ENCODE results near the gene SSBP2. TPM values are rescaled to one million over a fixed set of nuclear protein-coding genes. Genes with fewer than 3 reads are reported as not detected.

SSBP2 gene
- total RNA-seq, 3 donors from 2014 or later, result 65.5 to 110 (median 76.6) TPM

DNA sequence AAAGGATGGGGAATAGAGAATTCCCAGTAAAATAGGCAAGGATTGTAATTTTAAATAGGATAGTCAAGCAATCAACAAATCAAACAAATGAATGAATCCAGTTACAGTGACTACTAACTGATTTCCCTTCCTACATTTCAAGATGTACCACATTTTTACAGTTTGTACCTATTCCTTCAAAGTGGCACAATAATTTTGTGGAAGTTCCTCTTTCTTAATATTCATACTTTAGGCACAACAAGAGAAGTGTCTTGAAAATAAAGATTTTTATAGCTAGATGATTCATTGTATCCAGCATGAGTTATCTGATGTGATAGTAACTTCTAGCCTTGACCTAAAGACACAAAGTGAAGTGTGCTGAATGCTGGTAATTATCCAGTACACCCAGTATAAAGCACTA lies 234.8 kb downstream of the SSBP2 start:
- Histone ChIP-seq H3K4me1 (no peaks in the 10 kb centered on the region), H3K4me3 (no peak overlapping the region), H3K9me3 (no peaks in the 10 kb centered on the region), H3K27me3 (no peaks in the 10 kb centered on the region), H3K36me3 (no peaks in the 10 kb centered on the region), H3K27ac (no peak overlapping the region)
- DNase-seq (ENCODE audit: low spot score in 2 of 2), result no peak
- TF ChIP-seq, protein P1, sequence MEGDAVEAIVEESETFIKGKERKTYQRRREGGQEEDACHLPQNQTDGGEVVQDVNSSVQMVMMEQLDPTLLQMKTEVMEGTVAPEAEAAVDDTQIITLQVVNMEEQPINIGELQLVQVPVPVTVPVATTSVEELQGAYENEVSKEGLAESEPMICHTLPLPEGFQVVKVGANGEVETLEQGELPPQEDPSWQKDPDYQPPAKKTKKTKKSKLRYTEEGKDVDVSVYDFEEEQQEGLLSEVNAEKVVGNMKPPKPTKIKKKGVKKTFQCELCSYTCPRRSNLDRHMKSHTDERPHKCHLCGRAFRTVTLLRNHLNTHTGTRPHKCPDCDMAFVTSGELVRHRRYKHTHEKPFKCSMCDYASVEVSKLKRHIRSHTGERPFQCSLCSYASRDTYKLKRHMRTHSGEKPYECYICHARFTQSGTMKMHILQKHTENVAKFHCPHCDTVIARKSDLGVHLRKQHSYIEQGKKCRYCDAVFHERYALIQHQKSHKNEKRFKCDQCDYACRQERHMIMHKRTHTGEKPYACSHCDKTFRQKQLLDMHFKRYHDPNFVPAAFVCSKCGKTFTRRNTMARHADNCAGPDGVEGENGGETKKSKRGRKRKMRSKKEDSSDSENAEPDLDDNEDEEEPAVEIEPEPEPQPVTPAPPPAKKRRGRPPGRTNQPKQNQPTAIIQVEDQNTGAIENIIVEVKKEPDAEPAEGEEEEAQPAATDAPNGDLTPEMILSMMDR (IDR thresholded peaks at IDR 0.05), result no peak
- TF ChIP-seq POLR2AphosphoS5 (IDR thresholded peaks at IDR 0.05), result no peak
- no peak for TF ChIP-seq POLR2A (IDR thresholded peaks at IDR 0.05)
- intact Hi-C loops (cut with DNase I; ENCODE audit: low total_unique reads), result no loop called here

DNA sequence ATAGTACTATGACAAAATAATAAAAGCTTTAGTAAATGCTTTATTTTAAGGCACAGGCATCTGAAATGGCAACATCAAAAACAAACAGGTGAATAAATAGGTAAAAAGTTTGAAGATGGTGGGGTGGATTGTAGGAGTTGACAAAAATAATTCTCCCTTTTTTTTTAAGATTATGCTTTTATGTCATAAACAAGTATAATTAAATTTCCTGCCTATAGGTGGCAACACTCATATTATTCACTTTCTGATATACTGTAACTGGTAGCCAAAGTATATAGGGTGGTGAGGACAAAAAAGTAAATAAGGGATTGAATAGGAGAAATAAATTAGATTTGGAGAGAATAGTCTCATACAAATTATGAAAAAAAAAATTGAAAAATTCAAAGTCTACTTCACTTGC lies 236.9 kb downstream of the SSBP2 start:
- intact Hi-C loops (cut with DNase I; ENCODE audit: low total_unique reads), result no loop called here
- Histone ChIP-seq H3K4me3 (no peak overlapping the region), H3K4me1 (no peaks in the 10 kb centered on the region), H3K27me3 (no peaks in the 10 kb centered on the region), H3K9me3 (no peaks in the 10 kb centered on the region), H3K36me3 (no peaks in the 10 kb centered on the region), H3K27ac (no peak overlapping the region)
- TF ChIP-seq POLR2A (IDR thresholded peaks at IDR 0.05) (no peak), POLR2AphosphoS5 (IDR thresholded peaks at IDR 0.05) (no peak)
- TF ChIP-seq, protein P1 (IDR thresholded peaks at IDR 0.05), result no peak
- DNase-seq (ENCODE audit: low spot score in 2 of 2), result no peak

DNA sequence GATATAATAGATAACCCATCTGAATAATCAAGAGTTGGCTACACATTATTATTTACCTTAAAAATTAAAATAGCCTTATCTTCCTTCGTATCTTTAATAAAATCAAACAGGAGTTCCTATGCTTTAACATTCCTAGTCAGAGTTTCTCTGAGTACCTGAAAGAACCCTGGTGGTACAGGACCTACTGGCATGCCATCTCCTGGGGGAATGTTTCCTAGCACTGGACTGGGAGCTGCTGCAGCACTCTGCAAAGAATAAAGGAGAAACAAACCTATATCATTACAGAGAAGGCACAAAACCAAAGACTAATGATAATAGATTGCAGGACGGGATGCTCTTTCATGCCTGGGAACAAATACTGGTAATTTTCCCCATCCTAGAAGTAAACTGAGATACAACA lies 237.4 kb downstream of the SSBP2 start:
- no peak overlapping the region for H3K27ac ChIP-seq
- no peaks in the 10 kb centered on the region for H3K36me3 ChIP-seq
- no peak overlapping the region for H3K4me3 ChIP-seq
- DNase-seq (ENCODE audit: low spot score in 2 of 2), result no peak
- no peaks in the 10 kb centered on the region for H3K27me3 ChIP-seq
- intact Hi-C loops (cut with DNase I; ENCODE audit: low total_unique reads), result no loop called here
- no peaks in the 10 kb centered on the region for H3K4me1 ChIP-seq
- H3K9me3 ChIP-seq, result no peaks in the 10 kb centered on the region
- no peak for TF ChIP-seq POLR2AphosphoS5 (IDR thresholded peaks at IDR 0.05)
- TF ChIP-seq POLR2A (IDR thresholded peaks at IDR 0.05), result no peak
- TF ChIP-seq, protein P1 (IDR thresholded peaks at IDR 0.05), result no peak

DNA sequence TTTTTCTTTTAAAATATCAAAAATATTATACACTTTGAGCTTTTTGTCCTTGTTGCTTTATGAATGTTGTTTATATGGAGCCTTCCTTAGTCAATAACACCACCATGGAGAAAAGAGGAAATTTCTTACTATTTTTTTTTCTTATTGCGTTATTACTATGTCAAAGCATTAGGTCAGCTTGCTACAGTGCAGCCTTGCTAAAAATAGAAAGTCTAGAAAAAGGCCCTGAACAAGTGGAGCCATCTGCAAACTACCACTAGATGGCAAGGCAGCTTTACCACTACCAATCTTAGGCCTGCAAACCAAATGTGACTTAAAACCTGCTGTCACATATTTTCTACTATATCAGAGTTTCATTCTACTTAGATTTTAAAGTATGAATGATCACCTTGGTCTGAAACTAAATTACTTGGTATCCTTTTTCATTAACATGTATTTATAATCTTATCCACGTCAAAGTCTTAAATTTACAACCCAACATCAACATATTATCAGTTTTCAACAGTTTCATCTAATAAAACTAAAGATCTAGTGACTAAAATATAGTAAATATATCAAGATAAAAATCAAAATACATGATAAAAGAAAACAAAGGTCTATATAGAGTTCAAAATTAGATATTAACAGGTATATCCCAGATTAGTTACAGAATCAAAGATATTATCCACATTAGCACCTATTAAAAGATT lies 243.9 kb downstream of the SSBP2 start:
- Histone ChIP-seq H3K9me3 (no peaks in the 10 kb centered on the region), H3K4me3 (no peak overlapping the region), H3K4me1 (no peaks in the 10 kb centered on the region), H3K36me3 (no peaks in the 10 kb centered on the region), H3K27me3 (no peaks in the 10 kb centered on the region), H3K27ac (peak overlapping the region in 1 of 2 donors; percentile 43)
- TF ChIP-seq POLR2AphosphoS5 (IDR thresholded peaks at IDR 0.05), result no peak
- TF ChIP-seq, protein P1 (IDR thresholded peaks at IDR 0.05), result peak; percentile 72 to 88 (median 86)
- intact Hi-C loops (cut with DNase I; ENCODE audit: low total_unique reads), result loop anchor here (10.0 kb wide), 1 partner anchor 658 kb away; no protein-coding TSS in a partner anchor
- peak in 1 of 2 donors; percentile 57 for DNase-seq (ENCODE audit: low spot score in 2 of 2)

DNA sequence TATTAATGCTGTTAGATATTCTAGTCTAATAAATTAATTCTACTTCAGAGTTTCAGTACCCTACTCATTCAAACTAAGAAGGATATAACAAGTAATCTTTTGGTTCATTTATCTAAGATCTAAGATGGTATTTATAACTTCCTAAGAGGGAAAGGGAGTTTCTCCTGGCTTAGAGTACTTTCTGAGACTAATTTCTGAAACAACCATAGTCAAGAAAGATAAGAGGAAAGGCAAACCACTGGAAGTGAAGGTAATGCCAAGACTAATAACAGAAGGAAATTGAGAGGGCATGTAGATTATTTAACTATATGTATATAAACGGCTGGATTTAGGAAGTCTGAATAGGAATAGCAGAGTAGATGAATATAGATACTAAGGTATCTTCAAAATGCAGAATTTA lies 244.5 kb downstream of the SSBP2 start:
- TF ChIP-seq POLR2A (IDR thresholded peaks at IDR 0.05) (no peak), POLR2AphosphoS5 (IDR thresholded peaks at IDR 0.05) (no peak)
- TF ChIP-seq, protein P1 (IDR thresholded peaks at IDR 0.05), result no peak
- Histone ChIP-seq H3K27ac (peak overlapping the region; percentile 17 to 43), H3K4me1 (no peaks in the 10 kb centered on the region), H3K9me3 (no peaks in the 10 kb centered on the region), H3K27me3 (no peaks in the 10 kb centered on the region), H3K36me3 (no peaks in the 10 kb centered on the region), H3K4me3 (no peak overlapping the region)
- no peak for DNase-seq (ENCODE audit: low spot score in 2 of 2)
- intact Hi-C loops (cut with DNase I; ENCODE audit: low total_unique reads), result loop anchor here (10.0 kb wide), 1 partner anchor 658 kb away; no protein-coding TSS in a partner anchor
